Measurements from ENCODE around the gene DGKB.
"Not testable (repeated sequence)": the region's sequence is repeated elsewhere in the genome, so short reads cannot be mapped to it uniquely, and the experiment has no call there.

Gene DGKB

DNA sequence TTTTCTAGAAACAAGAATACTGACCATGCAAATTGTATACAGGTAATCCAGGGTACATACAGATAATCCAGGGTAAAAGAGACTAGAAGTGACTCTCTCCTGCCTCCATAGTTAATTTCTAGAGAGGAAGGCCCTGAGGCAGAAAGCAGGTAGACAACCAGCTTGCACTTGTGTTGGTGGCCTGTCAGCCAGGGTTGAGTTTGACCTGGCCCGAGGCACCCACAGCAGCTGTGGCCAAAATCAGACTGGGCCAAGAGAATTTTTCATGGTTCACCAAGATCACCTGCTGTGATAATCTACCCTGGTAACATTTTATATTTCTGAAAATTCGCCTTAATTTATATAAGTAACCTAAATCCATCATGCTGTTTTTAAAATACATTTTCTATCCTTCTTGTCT is 526.6 kb downstream of the DGKB start:
- FAIRE-seq = no peak

DNA sequence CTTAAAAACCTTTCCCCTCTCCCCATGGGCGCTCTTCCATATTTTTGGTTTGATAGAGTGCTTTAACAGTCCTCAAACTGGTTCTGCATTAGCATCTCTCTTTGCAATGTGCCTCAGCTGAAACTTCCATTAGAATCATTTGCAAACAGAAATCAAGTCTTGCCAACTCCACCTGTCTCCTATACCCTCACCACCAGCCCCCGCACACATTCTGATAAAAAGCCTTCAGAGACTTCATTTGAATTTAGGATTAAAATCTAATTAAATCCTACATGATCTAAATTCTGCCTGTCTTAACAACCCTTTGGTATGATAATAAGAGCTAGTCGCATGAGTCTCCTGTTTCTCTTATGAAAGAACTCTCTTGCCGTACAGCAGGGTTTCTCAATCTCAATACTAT is 528.2 kb downstream of the DGKB start:
- no peak for FAIRE-seq

DNA sequence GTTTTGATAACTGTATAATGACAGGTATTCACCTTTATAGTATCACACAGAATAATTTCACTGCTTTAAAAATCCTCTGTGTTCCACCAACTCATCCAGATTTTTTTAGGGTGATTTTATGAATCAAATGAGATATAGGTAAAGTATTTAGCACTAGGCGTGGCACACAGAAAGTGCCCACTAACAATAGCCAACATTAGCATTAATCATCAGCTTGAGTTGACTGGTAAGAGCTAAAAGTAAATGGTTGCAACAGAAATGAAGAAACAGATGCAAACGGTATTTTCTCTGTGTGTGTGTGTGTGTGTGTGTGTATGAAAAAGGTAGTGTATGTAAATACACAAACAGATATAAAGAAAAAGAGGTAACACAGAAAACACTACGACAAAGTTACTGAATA is 534.3 kb downstream of the DGKB start:
- FAIRE-seq = no peak

DNA sequence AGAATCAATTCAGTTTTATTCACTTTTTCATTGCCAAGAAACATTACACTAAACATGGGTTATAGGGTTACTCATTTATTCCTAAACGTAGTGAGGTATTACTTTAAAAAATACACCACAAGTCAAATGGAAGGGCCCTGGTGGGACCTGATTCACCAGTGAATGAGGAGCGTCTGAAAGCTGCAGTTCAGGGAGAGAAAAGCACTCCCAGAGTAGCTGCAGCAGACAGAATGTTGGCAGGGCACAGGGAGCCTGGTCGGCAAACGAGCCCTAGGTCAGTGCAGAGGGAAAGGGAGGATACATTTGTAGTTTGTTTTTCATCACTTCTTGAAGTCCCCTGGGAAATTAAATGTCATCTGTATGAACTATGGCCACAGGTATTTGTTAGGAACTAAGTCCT is 551.4 kb downstream of the DGKB start:
- FAIRE-seq = no peak

DNA sequence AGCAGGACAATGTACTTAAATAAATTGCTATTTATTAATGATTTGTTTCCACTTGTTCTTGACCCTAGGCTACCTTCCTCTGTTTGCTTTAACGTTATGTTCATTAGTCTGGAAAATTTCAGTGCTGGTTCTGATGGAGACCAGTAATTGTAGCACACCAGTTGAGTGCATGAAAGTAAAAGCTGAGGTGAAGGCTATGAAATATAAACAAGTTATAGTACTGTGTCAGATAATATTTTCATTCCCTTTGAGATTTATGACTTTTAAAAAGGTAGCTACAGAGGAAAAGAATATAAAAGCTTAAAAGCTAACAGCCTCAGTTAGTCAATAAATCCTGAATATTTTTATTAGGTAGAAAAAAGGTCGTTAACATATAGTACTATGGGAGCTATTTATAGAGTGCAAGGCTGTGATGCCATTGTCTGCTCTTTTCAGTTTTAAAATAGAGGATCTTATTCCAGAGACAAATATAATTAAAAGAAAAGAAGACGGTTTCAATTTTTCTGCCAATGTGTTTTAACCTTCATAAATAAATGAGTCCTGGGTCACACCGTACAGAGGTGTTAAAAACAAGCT is 561.3 kb downstream of the DGKB start:
- no peak for FAIRE-seq

DNA sequence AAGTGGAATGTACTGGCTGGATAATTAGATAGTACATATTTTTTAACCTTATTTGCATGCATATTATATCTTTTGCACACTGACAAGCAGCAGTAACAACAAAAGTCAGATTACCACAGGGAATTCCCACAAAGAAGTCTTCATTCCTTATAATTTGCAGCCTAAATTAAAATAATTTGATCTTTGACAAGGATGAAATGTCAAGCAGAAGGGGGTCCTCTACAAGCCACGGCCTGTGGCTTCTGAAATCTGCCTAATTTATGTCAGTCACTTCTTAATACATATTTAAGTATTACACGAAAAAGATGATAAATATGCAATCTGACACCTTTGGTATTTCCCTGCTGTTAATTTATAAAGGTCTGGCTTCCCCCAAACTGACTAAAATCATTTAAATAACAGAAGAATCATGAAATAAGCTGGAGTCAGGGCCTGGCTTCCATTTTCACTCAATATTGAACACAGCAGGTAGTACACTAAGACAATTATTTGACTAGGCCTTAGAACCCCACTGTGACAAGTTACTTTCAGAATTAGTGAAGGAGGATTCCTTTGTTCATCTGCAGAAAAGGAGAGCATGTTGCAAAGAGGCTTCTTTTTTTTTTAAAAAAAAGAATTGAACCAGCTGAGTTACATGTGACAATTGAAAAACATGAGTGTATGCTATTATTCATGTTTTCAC is 562.0 kb downstream of the DGKB start:
- FAIRE-seq = no peak

DNA sequence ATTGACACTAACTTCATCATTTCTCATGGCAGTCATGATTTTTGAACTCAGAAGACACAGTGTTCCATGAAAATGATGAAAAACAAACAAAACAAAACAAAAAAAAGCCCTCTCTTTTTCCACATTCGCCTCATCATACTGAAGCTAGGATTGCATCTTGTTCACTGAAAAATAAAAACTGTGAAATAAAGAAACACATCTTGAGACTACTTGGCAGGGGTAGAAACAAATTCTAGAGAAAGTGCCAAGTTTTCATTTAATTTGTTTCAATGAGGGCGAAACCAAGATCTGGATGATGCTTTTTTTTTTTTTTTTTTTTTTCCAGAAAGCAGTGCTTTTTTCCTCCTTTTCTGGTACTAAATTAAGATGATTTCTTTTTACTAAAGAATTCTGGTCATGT is 562.7 kb downstream of the DGKB start:
- FAIRE-seq = no peak

DNA sequence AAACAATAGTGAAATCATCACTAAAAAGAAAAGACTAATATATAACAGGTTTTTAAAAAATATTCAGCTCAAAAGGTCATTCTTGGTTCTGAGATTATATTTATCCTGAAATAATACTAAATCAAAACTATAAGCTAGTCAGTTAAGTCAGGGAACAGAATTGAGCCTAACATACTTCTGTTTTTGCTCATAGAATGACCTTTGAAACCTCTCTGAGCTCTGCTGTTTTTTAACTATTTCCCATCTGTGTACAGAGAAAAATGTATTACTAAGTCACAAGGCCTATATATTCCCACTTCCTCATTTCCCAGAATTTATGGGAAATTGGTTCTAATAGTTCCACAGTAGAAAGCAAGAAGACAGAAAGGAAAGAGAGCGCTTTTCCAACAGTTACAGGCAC is 566.3 kb downstream of the DGKB start:
- no peak for FAIRE-seq

DNA sequence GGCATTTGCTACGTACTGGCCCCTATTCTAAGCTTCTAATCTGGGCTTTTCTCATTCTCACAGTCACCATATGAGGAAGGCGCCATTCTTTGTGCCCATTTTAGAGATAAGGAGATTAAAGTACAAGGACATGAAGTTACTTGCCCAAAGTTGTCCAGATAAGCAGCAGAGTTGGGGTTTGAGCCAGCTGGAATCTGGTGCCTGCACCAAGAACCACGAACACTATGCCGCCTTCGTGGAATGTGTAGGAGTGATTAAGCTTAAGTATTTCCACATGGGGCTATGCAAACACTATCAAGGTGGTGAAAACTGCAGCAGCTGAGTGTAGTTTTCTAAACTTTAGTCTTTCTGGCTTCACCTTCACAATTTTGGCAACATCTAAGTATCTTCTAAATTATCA is 570.4 kb downstream of the DGKB start:
- FAIRE-seq = no peak

DNA sequence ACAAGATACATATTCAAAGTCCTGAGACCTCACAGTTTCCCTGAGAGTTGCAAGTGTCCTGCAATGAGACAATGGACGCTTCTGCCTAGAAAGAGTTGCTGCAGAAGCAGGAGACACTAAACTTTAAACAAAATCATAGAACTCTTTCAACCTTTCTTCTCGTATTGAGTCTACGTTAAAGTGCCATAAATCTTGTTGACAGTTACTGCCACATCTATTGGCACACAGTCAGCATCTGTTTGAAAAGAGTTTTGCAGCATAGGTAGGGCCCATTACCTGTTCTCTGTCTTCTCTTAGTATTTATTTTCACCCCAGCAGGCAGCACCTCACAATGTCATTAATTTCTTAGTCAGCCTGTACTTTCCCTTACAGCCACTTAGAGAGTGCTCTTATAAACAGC is 577.8 kb downstream of the DGKB start:
- FAIRE-seq = no peak

DNA sequence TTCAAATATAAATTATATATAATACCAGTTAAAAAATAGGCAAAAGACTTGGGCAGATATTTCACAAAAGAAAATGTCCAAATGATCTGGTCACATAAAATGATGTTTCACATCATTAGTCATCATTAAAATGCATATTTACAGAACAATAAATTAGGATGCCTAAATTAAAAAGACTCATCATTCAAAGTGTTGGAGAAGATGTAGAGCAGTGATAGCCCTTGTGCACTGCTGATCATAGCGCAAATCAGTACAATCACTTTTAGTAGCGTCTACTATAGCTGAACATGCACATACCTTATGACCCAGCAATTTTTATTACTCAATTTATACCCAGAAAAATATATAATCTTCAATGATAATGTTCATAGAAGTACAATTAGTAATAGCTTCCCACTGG is 579.8 kb downstream of the DGKB start:
- no peak for FAIRE-seq

DNA sequence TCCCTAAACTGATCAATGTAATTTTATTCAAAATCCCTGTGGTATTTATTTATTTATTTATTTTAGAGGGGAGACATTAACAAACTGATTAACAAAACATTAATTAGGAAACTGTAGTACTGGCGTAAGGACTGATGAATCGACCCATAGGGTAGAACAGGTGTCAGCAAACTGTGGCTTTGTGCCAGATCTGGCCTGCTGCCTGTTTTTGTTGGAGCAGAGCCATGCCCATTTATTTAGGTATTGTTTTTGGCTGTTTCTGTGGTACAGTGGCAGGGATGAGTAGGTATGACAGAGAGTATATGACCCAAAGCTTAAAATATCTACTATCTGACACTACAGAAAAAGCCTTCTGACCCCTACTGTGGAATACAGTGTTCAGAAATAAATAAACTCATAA is 580.6 kb downstream of the DGKB start:
- FAIRE-seq = no peak

DNA sequence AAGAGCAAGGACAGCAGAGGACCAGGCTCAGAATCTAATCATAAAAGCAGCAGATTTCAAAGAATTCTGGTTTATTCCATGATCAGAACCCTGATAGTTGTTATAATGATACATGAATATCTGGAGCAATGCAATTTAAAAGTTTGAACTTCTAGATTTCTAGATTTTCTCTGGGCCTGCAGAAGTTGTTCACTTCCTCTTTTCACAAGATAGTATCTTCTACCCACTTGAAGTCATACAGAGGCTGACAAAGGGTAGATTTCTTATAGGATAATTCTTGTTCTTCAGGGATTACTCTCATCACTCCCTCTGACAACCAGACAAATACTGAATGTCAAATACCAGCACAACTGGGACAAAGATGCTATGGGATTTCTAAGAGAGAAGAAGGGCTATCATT is 593.1 kb downstream of the DGKB start:
- FAIRE-seq = no peak

DNA sequence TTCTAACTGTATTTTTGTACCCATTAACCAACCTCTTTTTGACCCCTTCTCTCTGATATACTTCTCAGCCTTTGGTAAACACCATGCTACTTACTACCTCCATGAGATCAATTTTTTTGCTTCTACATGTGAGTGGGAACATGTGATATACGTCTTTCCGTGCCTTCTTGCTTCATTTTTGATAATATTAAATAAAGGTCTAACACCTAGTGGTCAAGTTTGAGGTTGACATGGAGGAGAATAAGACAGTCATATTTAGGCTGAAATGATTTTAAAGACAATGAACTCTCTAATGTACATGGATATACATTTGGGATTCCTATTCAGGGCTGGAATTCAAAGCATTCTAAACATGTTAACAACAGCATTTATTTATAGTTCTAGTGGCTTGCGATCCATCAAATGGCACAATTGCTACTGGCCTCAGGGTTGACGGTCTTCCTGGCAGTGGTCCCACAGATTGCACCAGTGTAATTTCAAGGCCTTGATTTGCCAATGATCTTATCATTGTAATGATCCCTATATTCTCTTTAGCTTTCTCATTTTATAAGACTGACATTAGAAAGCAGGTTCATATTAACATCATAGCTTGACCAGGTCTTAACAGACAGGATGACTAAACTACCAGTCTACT is 597.2 kb downstream of the DGKB start:
- FAIRE-seq = no peak

DNA sequence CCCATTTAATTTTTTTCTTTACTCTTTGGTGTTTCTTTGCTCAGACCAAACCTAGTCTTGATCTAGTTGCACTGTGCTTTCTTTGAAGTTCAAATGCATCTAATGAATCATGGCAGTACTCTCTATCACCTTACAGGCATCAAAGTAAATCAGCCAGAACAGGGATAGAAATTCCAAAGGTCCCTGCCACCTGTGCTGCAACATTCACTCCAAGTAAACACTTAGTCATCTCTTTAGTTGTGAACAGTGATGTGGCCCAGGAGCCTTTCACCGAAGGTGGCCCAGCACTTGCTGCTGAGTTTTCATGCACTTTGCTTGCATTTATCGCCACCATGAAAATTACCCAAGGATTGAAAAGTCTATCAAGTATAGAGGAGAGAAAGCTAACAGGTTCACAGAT is 599.0 kb downstream of the DGKB start:
- FAIRE-seq = no peak

DNA sequence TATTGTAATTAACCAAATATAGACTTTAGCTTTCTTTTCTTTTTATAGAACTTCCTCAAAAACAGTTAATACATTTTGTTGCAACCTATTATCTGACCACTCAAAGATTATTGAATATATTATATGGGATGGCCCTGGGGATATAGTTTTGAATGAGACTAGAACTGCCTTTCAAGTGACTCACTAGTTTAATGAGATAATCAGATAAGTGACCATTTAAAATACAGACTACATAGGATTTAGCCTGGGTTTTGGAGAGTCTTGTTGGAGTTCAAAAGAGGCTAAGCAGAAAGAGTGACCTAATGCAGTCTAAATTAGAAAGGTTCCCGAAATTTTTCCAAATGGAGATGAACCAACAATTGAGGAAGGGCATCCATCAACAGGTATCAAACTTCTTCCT is 607.9 kb downstream of the DGKB start:
- FAIRE-seq = no peak

DNA sequence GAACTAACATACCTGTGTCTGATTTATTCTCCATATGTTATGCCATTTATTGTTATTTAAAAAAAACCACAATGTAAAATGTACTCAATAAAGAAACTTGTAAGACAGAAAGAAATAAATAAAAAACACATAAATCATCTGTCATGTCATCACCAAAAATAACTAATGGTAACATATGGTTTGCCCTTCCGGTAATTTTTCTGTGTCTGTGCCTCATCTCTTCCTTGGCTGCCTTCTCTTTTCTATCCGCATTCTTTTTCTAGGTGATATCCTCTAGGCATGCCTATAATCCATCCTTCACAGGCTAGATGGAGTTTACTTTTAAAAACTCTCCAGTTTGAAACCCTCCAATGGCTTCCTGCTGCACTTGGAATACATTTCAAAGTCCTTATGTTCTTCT is 609.1 kb downstream of the DGKB start:
- FAIRE-seq = no peak

DNA sequence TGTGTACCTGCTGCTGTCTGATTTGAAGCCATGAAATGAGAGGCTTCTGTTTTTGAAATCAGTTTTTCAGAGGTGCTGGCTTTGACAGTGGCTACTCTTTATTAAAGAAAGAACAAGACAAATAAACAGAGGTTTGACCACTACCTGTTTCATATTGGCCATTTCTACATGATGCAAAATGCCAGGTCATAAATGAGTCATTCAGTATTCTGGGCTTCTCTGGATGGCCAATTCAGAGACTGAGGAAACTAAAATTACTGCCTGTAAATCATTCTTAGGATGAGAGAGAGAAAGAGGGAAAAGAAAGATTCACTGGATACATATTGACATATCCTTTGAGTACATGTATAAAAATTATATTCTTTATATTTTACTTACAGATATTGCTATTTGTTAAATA is 609.8 kb downstream of the DGKB start:
- FAIRE-seq = no peak

DNA sequence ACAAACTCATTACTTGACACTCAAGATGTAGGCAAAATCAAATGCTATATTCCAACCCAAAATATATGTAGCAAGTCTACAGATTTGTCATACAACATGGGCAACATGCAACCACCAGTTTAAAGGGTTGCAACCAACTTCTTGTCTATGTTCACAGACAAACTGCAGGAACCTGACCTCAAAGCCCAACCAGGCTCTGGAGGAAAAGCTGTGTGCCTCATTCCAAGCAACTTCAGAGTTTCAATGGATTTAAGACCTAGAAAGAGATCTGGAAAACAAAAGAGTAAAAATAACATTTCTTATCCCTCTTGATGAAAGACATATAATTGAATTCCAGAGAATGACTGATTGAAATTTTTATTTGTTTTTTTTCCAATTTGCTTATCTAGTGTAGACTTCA is 612.6 kb downstream of the DGKB start:
- FAIRE-seq = no peak

DNA sequence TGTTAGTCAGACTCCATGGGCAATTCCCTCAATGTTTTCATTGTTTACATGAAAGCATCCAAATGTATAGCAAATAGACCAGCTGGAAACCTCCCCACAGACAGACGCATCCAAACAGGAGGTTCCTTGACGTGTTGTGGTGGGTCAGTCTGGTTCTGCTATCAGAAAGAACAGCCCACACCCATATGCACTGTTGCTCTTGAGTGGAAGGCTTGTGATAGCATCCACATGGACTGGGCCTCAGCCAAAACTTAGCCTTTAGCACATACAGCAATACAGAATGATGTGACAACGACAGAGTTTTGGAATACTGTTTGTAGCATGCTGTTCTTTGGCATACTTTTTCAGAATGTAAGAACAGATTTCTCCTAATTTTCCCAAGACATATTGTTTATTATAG is 613.9 kb downstream of the DGKB start:
- no peak for FAIRE-seq

DNA sequence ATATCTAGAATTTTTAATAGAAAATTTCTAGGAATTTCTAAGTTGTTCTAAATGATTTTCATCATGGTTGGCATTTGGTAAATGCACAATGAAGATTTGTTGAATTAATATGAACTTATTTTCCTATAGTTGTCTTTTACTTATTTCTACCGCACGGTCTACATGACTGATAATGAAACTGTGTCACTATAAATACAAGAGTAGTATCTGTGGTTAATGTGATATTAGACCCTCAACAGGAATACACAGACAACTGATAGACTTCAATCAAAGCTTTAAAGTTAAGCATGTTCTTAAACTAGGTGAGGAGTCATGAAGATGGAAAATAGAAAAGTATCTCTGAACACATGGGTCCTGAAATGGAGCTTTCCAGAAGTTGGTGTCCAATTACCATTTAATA is 615.2 kb downstream of the DGKB start:
- FAIRE-seq = no peak

DNA sequence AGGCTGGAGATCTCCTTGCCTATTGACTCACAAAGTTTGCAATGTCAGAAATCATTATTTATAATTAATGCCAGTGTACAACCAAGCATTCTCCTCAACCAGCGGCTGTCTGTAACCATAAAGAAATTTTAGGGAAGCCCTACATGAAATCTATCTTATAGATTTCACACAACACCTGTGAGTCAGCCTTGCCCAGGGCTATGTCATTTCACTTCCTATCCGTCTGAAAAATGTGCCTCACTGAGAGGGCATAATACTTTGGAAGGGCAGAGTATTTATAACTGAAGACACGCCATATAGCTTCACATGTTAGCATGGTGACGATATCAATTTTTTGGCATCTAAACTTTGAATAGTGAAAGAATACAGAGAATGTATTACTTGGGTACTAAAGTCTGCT is 616.5 kb downstream of the DGKB start:
- FAIRE-seq = no peak

DNA sequence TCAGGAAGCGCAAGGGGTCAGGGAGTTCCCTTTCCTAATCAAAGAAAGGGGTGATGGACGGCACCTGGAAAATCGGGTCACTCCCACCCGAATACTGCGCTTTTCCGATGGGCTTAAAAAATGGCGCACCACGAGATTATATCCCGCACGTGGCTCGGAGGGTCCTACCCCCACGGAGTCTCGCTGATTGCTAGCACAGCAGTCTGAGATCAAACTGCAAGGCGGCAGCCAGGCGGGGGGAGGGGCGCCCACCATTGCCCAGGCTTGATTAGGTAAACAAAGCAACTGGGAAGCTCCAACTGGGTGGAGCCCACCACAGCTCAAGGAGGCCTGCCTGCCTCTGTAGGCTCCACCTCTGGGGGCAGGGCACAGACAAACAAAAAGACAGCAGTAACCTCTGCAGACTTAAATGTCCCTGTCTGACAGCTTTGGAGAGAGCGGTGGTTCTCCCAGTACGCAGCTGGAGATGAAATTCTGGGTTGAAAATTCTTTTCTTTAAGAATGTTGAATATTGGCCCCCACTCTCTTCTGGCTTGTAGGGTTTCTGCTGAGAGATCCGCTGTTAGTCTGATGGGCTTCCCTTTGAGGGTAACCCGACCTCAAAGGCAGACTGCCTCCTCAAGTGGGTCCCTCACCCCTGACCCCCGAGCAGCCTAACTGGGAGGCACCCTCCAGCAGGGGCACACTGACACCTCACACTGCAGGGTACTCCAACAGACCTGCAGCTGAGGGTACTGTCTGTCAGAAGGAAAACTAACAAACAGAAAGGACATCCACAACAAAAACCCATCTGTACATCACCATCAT is 623.3 kb downstream of the DGKB start:
- FAIRE-seq = not testable (repeated sequence)

DNA sequence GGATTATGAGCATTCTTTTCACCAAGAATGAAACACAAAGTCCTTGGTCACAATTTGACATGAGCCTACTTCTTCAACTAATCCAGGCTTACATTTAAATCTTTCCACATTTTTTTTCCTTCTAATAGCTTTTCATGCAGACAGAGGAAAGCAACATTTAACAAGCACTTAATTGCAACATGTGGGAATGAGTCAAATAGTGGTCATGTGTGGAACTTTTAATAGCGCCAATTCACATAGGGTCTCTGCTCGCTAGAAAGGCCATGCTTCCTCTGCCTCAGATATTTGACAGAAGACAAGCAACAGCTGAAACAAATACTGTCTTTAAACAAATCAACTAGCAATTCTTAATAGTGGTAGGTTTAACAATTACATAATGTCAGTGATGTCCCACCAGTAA is 627.2 kb downstream of the DGKB start:
- FAIRE-seq = no peak

Data from A204.1 (cell line).